ENCODE results near the gene KCNK7. TPM values are rescaled to one million over a fixed set of nuclear protein-coding genes. Genes with fewer than 3 reads are reported as not detected.
A peak's percentile ranks its signal among the peaks of the same experiment; 100 is the strongest.
"Not testable (repeated sequence)": the region's sequence is repeated elsewhere in the genome, so short reads cannot be mapped to it uniquely, and the experiment has no call there.

Gene KCNK7
- total RNA-seq = under 1 TPM; 0.29 to 0.31 TPM

- Mint-ChIP-seq H3K27ac (peak within 1 kb of the TSS; percentile 24), H3K27me3 (no peaks in the 10 kb centered on the region), H3K4me1 (ENCODE audit: low read depth) (peaks cover 11% of the 10 kb centered on the region), H3K9me3 (no peaks in the 10 kb centered on the region), H3K36me3 (peaks cover 12% of the 10 kb centered on the region), H3K4me3 (no peak within 1 kb of the TSS)
- POLR2A ChIA-PET = interaction anchor here (0.7 to 3.9 kb wide), 6 partner anchors 9 to 23 kb away, joined by 3 to 23 read pairs (median 4); partner anchors contain the start of gene EHBP1L1
- intact Hi-C loops (cut with micrococcal nuclease) = no loop called here
- no peak for DNase-seq
- CTCF ChIA-PET = interaction anchor here (1.2 to 5.1 kb wide), 4 partner anchors 12 to 56 kb away, joined by 3 to 43 read pairs (median 10); partner anchors contain the start of genes FAM89B and ZNRD2
These were observed at the start of gene KCNK7 for GRCh38 chr11:65595543-65596281. Gene KCNK7 (minus strand): TSS chr11:65595800. CDS start chr11:65595772, 28 bp downstream.

- Mint-ChIP-seq H3K4me1 (ENCODE audit: low read depth) (peaks cover 30% of the 10 kb centered on the region), H3K4me3 (no peak overlapping the region), H3K27me3 (no peaks in the 10 kb centered on the region), H3K36me3 (peaks cover 42% of the 10 kb centered on the region), H3K9me3 (no peaks in the 10 kb centered on the region), H3K27ac (no peak overlapping the region)
- ChIA-PET CTCF (interaction anchor here (1.3 kb wide), 1 partner anchor 135 kb away, joined by 3 read pairs; no protein-coding TSS in a partner anchor), POLR2A (interaction anchor here (0.6 to 1.8 kb wide), 2 partner anchors 12 to 243 kb away, joined by 3 to 8 read pairs; no protein-coding TSS in a partner anchor)
- intact Hi-C loops (cut with micrococcal nuclease) = no loop called here
- DNase-seq = no peak
These were observed 49.2 kb upstream of the KCNK7 start for GRCh38 chr11:65644837-65645236.

GRCh38 chr11:65643971-65644370 is 48.4 kb upstream of the KCNK7 start:
- ChIA-PET CTCF (no interaction called here), POLR2A (interaction anchor here (0.5 to 1.8 kb wide), 2 partner anchors 11 to 309 kb away, joined by 4 to 8 read pairs; no protein-coding TSS in a partner anchor)
- peak; percentile 59 for DNase-seq
- Mint-ChIP-seq H3K27me3 (no peaks in the 10 kb centered on the region), H3K9me3 (no peaks in the 10 kb centered on the region), H3K4me3 (no peak overlapping the region), H3K27ac (peak overlapping the region; percentile 38), H3K4me1 (ENCODE audit: low read depth) (peaks cover 34% of the 10 kb centered on the region), H3K36me3 (peaks cover 46% of the 10 kb centered on the region)
- intact Hi-C loops (cut with micrococcal nuclease) = no loop called here

- Mint-ChIP-seq H3K4me3 (peak overlapping the region; percentile 85), H3K36me3 (peaks cover 45% of the 10 kb centered on the region), H3K27ac (peak overlapping the region; percentile 69), H3K9me3 (no peaks in the 10 kb centered on the region), H3K27me3 (no peaks in the 10 kb centered on the region), H3K4me1 (ENCODE audit: low read depth) (peaks cover 43% of the 10 kb centered on the region)
- peak; percentile 37 for DNase-seq
- POLR2A ChIA-PET = interaction anchor here (0.6 to 3.5 kb wide), 4 partner anchors 11 to 136 kb away, joined by 3 to 20 read pairs (median 4); partner anchors contain the start of gene MAP3K11
- intact Hi-C loops (cut with micrococcal nuclease) = no loop called here
- CTCF ChIA-PET = interaction anchor here (0.9 to 1.3 kb wide), 3 partner anchors 10 to 54 kb away, joined by 3 to 5 read pairs (median 3); no protein-coding TSS in a partner anchor
These were observed 46.5 kb upstream of the KCNK7 start for GRCh38 chr11:65642014-65642671.

GRCh38 chr11:65641297-65642013 is 45.9 kb upstream of the KCNK7 start:
- intact Hi-C loops (cut with micrococcal nuclease) = no loop called here
- H3K27ac Mint-ChIP-seq = peak overlapping the region; percentile 95
- peaks cover 48% of the 10 kb centered on the region for H3K36me3 Mint-ChIP-seq
- DNase-seq = no peak
- H3K4me3 Mint-ChIP-seq = peak overlapping the region; percentile 85
- H3K4me1 Mint-ChIP-seq (ENCODE audit: low read depth) = peaks cover 46% of the 10 kb centered on the region
- ChIA-PET POLR2A (interaction anchor here (0.9 to 3.5 kb wide), 2 partner anchors 12 to 28 kb away, joined by 3 to 20 read pairs; partner anchors contain the start of gene MAP3K11), CTCF (interaction anchor here (0.9 to 1.6 kb wide), 4 partner anchors 11 to 16 kb away, joined by 3 to 7 read pairs (median 4); no protein-coding TSS in a partner anchor)
- H3K27me3 Mint-ChIP-seq = no peaks in the 10 kb centered on the region
- H3K9me3 Mint-ChIP-seq = no peaks in the 10 kb centered on the region

GRCh38 chr11:65640483-65641296 is 45.1 kb upstream of the KCNK7 start:
- intact Hi-C loops (cut with micrococcal nuclease) = loop anchor here (1.0 kb wide), 1 partner anchor 12 kb away; no protein-coding TSS in a partner anchor
- Mint-ChIP-seq H3K4me3 (peak overlapping the region; percentile 85), H3K9me3 (no peaks in the 10 kb centered on the region), H3K27me3 (no peaks in the 10 kb centered on the region), H3K27ac (peak overlapping the region; percentile 95), H3K4me1 (ENCODE audit: low read depth) (peaks cover 46% of the 10 kb centered on the region), H3K36me3 (peaks cover 46% of the 10 kb centered on the region)
- POLR2A ChIA-PET = interaction anchor here (1.0 to 3.5 kb wide), 4 partner anchors 8 to 139 kb away, joined by 3 to 20 read pairs (median 4); partner anchors contain the start of gene EHBP1L1
- CTCF ChIA-PET = interaction anchor here (1.0 to 3.6 kb wide), 3 partner anchors 12 to 15 kb away, joined by 3 to 18 read pairs (median 7); no protein-coding TSS in a partner anchor
- peak; percentile 57 for DNase-seq

- CTCF ChIA-PET = interaction anchor here (1.6 to 3.6 kb wide), 3 partner anchors 13 to 14 kb away, joined by 7 to 18 read pairs (median 11); no protein-coding TSS in a partner anchor
- Mint-ChIP-seq H3K27ac (peak overlapping the region; percentile 95), H3K36me3 (peaks cover 46% of the 10 kb centered on the region), H3K27me3 (no peaks in the 10 kb centered on the region), H3K4me3 (peak overlapping the region; percentile 85), H3K4me1 (ENCODE audit: low read depth) (peaks cover 46% of the 10 kb centered on the region), H3K9me3 (no peaks in the 10 kb centered on the region)
- intact Hi-C loops (cut with micrococcal nuclease) = loop anchor here (1.0 to 2.0 kb wide), 2 partner anchors 12 to 65 kb away; no protein-coding TSS in a partner anchor
- POLR2A ChIA-PET = interaction anchor here (1.0 to 3.5 kb wide), 7 partner anchors 9 to 140 kb away, joined by 3 to 20 read pairs (median 4); partner anchors contain the start of genes EHBP1L1 and RELA
- DNase-seq = peak; percentile 75
These were observed 44.3 kb upstream of the KCNK7 start for GRCh38 chr11:65639623-65640482.

GRCh38 chr11:65639228-65639597 is 43.6 kb upstream of the KCNK7 start:
- Mint-ChIP-seq H3K36me3 (peaks cover 52% of the 10 kb centered on the region), H3K4me3 (peak overlapping the region; percentile 85), H3K27ac (peak overlapping the region; percentile 95), H3K4me1 (ENCODE audit: low read depth) (peaks cover 45% of the 10 kb centered on the region)
- H3K27me3 Mint-ChIP-seq, DNase-seq, H3K9me3 Mint-ChIP-seq: not testable (repeated sequence)
- POLR2A ChIA-PET = interaction anchor here (0.6 to 1.7 kb wide), 7 partner anchors 13 to 383 kb away, joined by 3 to 7 read pairs (median 3); partner anchors contain the start of gene RELA
- intact Hi-C loops (cut with micrococcal nuclease) = loop anchor here (2.0 kb wide), 1 partner anchor 64 kb away; no protein-coding TSS in a partner anchor
- CTCF ChIA-PET = interaction anchor here (0.8 to 3.6 kb wide), 5 partner anchors 13 to 45 kb away, joined by 3 to 18 read pairs (median 5); no protein-coding TSS in a partner anchor

- no peaks in the 10 kb centered on the region for H3K9me3 Mint-ChIP-seq
- peak; percentile 75 for DNase-seq
- H3K27ac Mint-ChIP-seq = peak within 1 kb of the TSS; percentile 95
- ChIA-PET CTCF (interaction anchor here (0.8 to 3.6 kb wide), 10 partner anchors 10 to 384 kb away, joined by 3 to 18 read pairs (median 3); no protein-coding TSS in a partner anchor), POLR2A (interaction anchor here (0.7 to 1.7 kb wide), 8 partner anchors 14 to 384 kb away, joined by 3 to 7 read pairs (median 4); partner anchors contain the start of genes PCNX3 and RELA)
- intact Hi-C loops (cut with micrococcal nuclease) = loop anchor here (1.0 to 2.0 kb wide), 3 partner anchors 23 to 63 kb away; partner anchors contain the start of gene PCNX3
- H3K36me3 Mint-ChIP-seq = peaks cover 42% of the 10 kb centered on the region
- no peaks in the 10 kb centered on the region for H3K27me3 Mint-ChIP-seq
- H3K4me1 Mint-ChIP-seq (ENCODE audit: low read depth) = peaks cover 38% of the 10 kb centered on the region
- peak within 1 kb of the TSS; percentile 85 for H3K4me3 Mint-ChIP-seq
These were observed 42.3 kb upstream of the KCNK7 start, which contains the start of gene SIPA1 for GRCh38 chr11:65637794-65638419. Gene SIPA1 (plus strand): TSS chr11:65638101. CDS start chr11:65640922, 2,821 bp downstream.

All from activated CD4-positive, alpha-beta memory T cell treated with anti-CD3 and anti-CD28 coated beads for 36 hours (primary cell).